Measurements from ENCODE around the gene ENG. TPM values are rescaled to one million over a fixed set of nuclear protein-coding genes. Genes with fewer than 3 reads are reported as not detected.
"Not testable (repeated sequence)": the region's sequence is repeated elsewhere in the genome, so short reads cannot be mapped to it uniquely, and the experiment has no call there.

Gene ENG
- total RNA-seq, 1 donor from 2014 or later: 130 TPM

- H3K4me1 ChIP-seq: peaks cover 36% of the 10 kb centered on the region
- H3K27ac ChIP-seq: peak overlapping the region; percentile 91
- peaks cover 0 to 13% of the 10 kb centered on the region in 2 donors for H3K36me3 ChIP-seq
- H3K27me3 ChIP-seq: no peaks in the 10 kb centered on the region
- intact Hi-C loops (cut with DNase I): loop anchor here (2.0 to 5.0 kb wide), 2 partner anchors 49 to 196 kb away; partner anchors contain the start of gene TOR2A
- no peak overlapping the region for H3K4me3 ChIP-seq
- no peak for DNase-seq (ENCODE audit: extremely low spot score in 2 of 2)
- no peaks in the 10 kb centered on the region for H3K9me3 ChIP-seq
- TF ChIP-seq POLR2A (IDR thresholded peaks at IDR 0.05) (no peak), POLR2AphosphoS5 (IDR thresholded peaks at IDR 0.05; ENCODE audit: insufficient read depth in 1 of 2, low read depth in 1 of 2) (peak in 1 of 2 donors; percentile 47)
- TF ChIP-seq, protein P1, sequence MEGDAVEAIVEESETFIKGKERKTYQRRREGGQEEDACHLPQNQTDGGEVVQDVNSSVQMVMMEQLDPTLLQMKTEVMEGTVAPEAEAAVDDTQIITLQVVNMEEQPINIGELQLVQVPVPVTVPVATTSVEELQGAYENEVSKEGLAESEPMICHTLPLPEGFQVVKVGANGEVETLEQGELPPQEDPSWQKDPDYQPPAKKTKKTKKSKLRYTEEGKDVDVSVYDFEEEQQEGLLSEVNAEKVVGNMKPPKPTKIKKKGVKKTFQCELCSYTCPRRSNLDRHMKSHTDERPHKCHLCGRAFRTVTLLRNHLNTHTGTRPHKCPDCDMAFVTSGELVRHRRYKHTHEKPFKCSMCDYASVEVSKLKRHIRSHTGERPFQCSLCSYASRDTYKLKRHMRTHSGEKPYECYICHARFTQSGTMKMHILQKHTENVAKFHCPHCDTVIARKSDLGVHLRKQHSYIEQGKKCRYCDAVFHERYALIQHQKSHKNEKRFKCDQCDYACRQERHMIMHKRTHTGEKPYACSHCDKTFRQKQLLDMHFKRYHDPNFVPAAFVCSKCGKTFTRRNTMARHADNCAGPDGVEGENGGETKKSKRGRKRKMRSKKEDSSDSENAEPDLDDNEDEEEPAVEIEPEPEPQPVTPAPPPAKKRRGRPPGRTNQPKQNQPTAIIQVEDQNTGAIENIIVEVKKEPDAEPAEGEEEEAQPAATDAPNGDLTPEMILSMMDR (IDR thresholded peaks at IDR 0.05): no peak
Observed at GRCh38 chr9:127783111-127784008, 71.1 kb downstream of the ENG start.

GRCh38 chr9:127781806-127782205 is 72.7 kb downstream of the ENG start:
- TF ChIP-seq POLR2AphosphoS5 (IDR thresholded peaks at IDR 0.05; ENCODE audit: insufficient read depth in 1 of 2, low read depth in 1 of 2): no peak
- TF ChIP-seq, protein P1 (IDR thresholded peaks at IDR 0.05): no peak
- no peak for TF ChIP-seq POLR2A (IDR thresholded peaks at IDR 0.05)
- peaks cover 21% of the 10 kb centered on the region for H3K4me1 ChIP-seq
- no peaks in the 10 kb centered on the region for H3K36me3 ChIP-seq
- no peaks in the 10 kb centered on the region for H3K27me3 ChIP-seq
- H3K9me3 ChIP-seq: no peaks in the 10 kb centered on the region
- no peak overlapping the region for H3K27ac ChIP-seq
- intact Hi-C loops (cut with DNase I): loop anchor here (5.0 kb wide), 1 partner anchor 195 kb away; no protein-coding TSS in a partner anchor
- no peak overlapping the region for H3K4me3 ChIP-seq
- DNase-seq (ENCODE audit: extremely low spot score in 2 of 2): no peak

DNA sequence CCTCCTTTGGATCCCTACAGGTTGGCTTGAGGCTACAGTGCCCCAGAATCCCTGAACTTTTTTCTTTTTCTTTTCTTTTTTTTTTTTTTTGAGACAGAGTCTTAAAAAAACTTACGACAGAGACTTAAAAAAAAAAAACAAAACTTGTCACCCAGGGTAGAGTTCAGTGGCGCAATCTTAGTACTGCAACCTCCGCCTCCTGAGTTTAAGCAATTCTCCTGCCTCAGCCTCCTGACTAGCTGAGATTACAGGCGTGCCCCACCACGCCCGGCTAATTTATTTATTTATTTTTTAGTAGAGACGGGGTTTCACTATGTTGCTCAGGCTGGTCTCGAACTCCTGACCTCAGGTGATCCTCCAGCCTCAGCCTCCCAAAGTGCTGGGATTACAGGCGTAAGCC is 73.5 kb downstream of the ENG start:
- H3K36me3 ChIP-seq; H3K9me3 ChIP-seq; H3K4me3 ChIP-seq; DNase-seq (ENCODE audit: extremely low spot score in 2 of 2); H3K27ac ChIP-seq; H3K27me3 ChIP-seq: not testable (repeated sequence)
- intact Hi-C loops (cut with DNase I): loop anchor here (5.0 kb wide), 1 partner anchor 194 kb away; no protein-coding TSS in a partner anchor
- peaks cover 17% of the 10 kb centered on the region for H3K4me1 ChIP-seq

DNA sequence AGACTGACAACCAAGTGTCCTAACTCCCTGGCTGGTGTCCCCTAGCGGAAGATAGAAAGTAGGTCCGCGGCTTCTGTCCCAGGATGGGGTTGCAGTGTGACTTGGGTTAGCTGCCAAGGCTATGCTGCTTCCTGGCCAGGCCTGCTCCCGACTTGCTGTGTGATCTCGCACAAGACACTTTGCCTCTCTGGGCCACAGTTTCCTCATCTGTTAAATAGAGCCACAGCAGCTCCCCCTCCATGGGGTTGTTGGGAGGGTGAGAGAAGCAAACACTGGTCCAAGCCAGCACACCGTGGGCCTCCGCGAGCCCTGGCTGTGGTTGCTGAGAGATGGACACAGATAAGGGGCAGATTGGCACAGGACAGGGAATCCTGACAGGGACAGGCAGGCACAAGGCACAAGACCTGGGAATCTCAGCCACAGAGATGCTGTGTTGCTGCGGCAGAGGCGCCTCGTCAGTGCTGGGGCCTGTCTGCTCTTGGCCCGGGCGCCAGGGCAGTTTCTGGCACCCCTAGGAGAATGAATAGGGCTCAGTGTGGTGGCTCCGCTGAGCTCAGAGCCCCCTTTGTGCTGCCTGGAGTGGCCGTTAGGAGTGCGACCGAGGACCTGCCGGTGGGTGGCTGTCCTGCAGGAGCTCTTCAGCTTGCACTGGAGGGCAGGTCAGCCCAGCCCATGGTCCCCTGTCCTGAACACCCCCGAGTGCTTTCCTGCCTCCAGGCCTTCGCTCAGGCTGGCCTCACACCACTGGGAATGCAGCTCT is 74.2 kb downstream of the ENG start:
- no peak for DNase-seq (ENCODE audit: extremely low spot score in 2 of 2)
- Histone ChIP-seq H3K36me3 (no peaks in the 10 kb centered on the region), H3K27me3 (no peaks in the 10 kb centered on the region), H3K9me3 (no peaks in the 10 kb centered on the region), H3K4me1 (peaks cover 17% of the 10 kb centered on the region), H3K4me3 (no peak overlapping the region), H3K27ac (no peak overlapping the region)
- TF ChIP-seq, protein P1 (IDR thresholded peaks at IDR 0.05): no peak
- TF ChIP-seq POLR2A (IDR thresholded peaks at IDR 0.05): no peak
- no peak for TF ChIP-seq POLR2AphosphoS5 (IDR thresholded peaks at IDR 0.05; ENCODE audit: insufficient read depth in 1 of 2, low read depth in 1 of 2)
- intact Hi-C loops (cut with DNase I): loop anchor here (5.0 kb wide), 1 partner anchor 193 kb away; no protein-coding TSS in a partner anchor

GRCh38 chr9:127779136-127779981 is 75.1 kb downstream of the ENG start:
- H3K4me1 ChIP-seq: peaks cover 12% of the 10 kb centered on the region
- no peaks in the 10 kb centered on the region for H3K27me3 ChIP-seq
- H3K4me3 ChIP-seq: peak overlapping the region in 1 of 2 donors; percentile 19
- DNase-seq (ENCODE audit: extremely low spot score in 2 of 2): no peak
- no peaks in the 10 kb centered on the region for H3K9me3 ChIP-seq
- intact Hi-C loops (cut with DNase I): no loop called here
- no peak for TF ChIP-seq POLR2AphosphoS5 (IDR thresholded peaks at IDR 0.05; ENCODE audit: insufficient read depth in 1 of 2, low read depth in 1 of 2)
- H3K36me3 ChIP-seq: no peaks in the 10 kb centered on the region
- peak overlapping the region; percentile 70 for H3K27ac ChIP-seq
